Fibroblast of lung (primary cell): Measurements from ENCODE around the gene MSTN. TPM values are rescaled to one million over a fixed set of nuclear protein-coding genes. Genes with fewer than 3 reads are reported as not detected.
"Not testable (repeated sequence)": the region's sequence is repeated elsewhere in the genome, so short reads cannot be mapped to it uniquely, and the experiment has no call there.

ENCODE experiments used
- DNase-seq, 2 donors: peaks; one replicate each; pipeline versions ENCODE4 v3.0.0 to v3.0.0-alpha.2; 2010; ENCODE audit warnings: low read depth in 2 of 2
- H2AFZ ChIP-seq: 2 replicates; pipeline ENCODE4 v1.5.1; 2012; ENCODE audit warnings: low read length, control low read depth, inconsistent platforms
- H3K27ac ChIP-seq: 2 replicates; pipeline ENCODE4 v1.5.1; 2011; ENCODE audit warnings: low read length, control low read depth; ENCODE audit not compliant: insufficient read depth
- H3K27me3 ChIP-seq: 2 replicates; pipeline ENCODE4 v1.5.1; 2011; ENCODE audit warnings: mild to moderate bottlenecking, low read length; ENCODE audit not compliant: control insufficient read depth, insufficient read depth
- H3K36me3 ChIP-seq: 2 replicates; pipeline ENCODE4 v1.5.1; 2011; ENCODE audit warnings: low read length; ENCODE audit not compliant: control insufficient read depth, insufficient read depth
- H3K4me1 ChIP-seq: 2 replicates; pipeline ENCODE4 v1.5.1; 2011; ENCODE audit warnings: low read length; ENCODE audit not compliant: control insufficient read depth, insufficient read depth; ENCODE audit errors: extremely low read depth
- H3K4me2 ChIP-seq: 2 replicates; pipeline ENCODE4 v1.5.1; 2011; ENCODE audit warnings: low read length, control low read depth; ENCODE audit not compliant: insufficient read depth; ENCODE audit errors: extremely low read depth
- H3K4me3 ChIP-seq, 4 experiments: fragments of 200-600 bp in 1 of 4; sonication (generic) in 1 of 4; replicated peaks in 1 of 4; 2 replicates each; pipeline ENCODE4 v1.5.1; 2011 to 2016; ENCODE audit warnings: low read length in 4 of 4, low read depth in 3 of 4, mild to moderate bottlenecking in 3 of 4, control low read depth in 2 of 4, inconsistent platforms in 1 of 4, mixed read lengths in 1 of 4; ENCODE audit not compliant: insufficient read depth in 1 of 4; ENCODE audit errors: control extremely low read depth in 1 of 4
- H3K79me2 ChIP-seq: 2 replicates; pipeline ENCODE4 v1.5.1; 2012; ENCODE audit warnings: mild to moderate bottlenecking, low read length, inconsistent platforms; ENCODE audit not compliant: control insufficient read depth, insufficient read depth
- H3K9ac ChIP-seq: 2 replicates; pipeline ENCODE4 v1.5.1; 2011; ENCODE audit warnings: mild to moderate bottlenecking, low read length, control low read depth; ENCODE audit not compliant: insufficient read depth
- H3K9me3 ChIP-seq: 2 replicates; pipeline ENCODE4 v1.5.1; 2012; ENCODE audit warnings: low read depth, low read length; ENCODE audit not compliant: control insufficient read depth, insufficient read depth
- H4K20me1 ChIP-seq: 2 replicates; pipeline ENCODE4 v1.5.1; 2011; ENCODE audit warnings: low read length; ENCODE audit not compliant: control insufficient read depth, insufficient read depth; ENCODE audit errors: extremely low read depth
- CTCF ChIP-seq, 2 donors: IDR thresholded peaks in 1 of 2; conservative IDR thresholded peaks in 1 of 2; 1 replicate in 1 of 2; 2 replicates in 1 of 2; pipeline ENCODE4 v1.5.1; 2011 to 2012; ENCODE audit warnings: low read length in 2 of 2, control low read depth in 1 of 2, inconsistent platforms in 1 of 2, low read depth in 1 of 2, mild to moderate bottlenecking in 1 of 2
- EZH2 ChIP-seq: IDR thresholded peaks from 2 replicates; pipeline ENCODE4 v1.5.1; 2012; ENCODE audit warnings: low read length, control low read depth, mild to moderate bottlenecking; ENCODE audit errors: missing control alignments
- polyA plus RNA-seq, 2 donors: library from polyadenylated mRNA; depleted of rRNA in 1 of 2; stranded (reverse) in 1 of 2; unstranded in 1 of 2; fragments of >200 nt; gene quantifications; 2 replicates each; pipeline ENCODE4 v1.2.1, GENCODE V29; 2011 to 2012; ENCODE audit warnings: missing spikeins in 1 of 2
- total RNA-seq: library from RNA; depleted of rRNA; stranded (reverse); fragments of >200 nt; gene quantifications from 2 replicates; pipeline ENCODE4 v1.2.1, GENCODE V29; 2014

MSTN gene
- total and polyA plus RNA-seq, 2 donors (not counting 1 experiment from before 2014, with no cell fraction given), result 3.1 to 19.6 TPM

- Histone ChIP-seq H3K9ac (no peak overlapping the region), H3K4me3 (no peak overlapping the region), H3K4me1 (no peaks in the 10 kb centered on the region), H2AFZ (no peak overlapping the region), H4K20me1 (no peaks in the 10 kb centered on the region), H3K36me3 (no peaks in the 10 kb centered on the region), H3K27ac (no peak overlapping the region), H3K79me2 (no peaks in the 10 kb centered on the region), H3K27me3 (no peaks in the 10 kb centered on the region), H3K9me3 (no peaks in the 10 kb centered on the region), H3K4me2 (no peak overlapping the region)
- no peak for TF ChIP-seq EZH2
- TF ChIP-seq CTCF (conservative IDR thresholded peaks at IDR 0.05 in 1 of 2, IDR thresholded peaks at IDR 0.05 in 1 of 2; ENCODE audit: low read depth in 1 of 2, low read length in 2 of 2), result no peak
- no peak for DNase-seq
These were observed 26.5 kb downstream of the MSTN start for GRCh38 chr2:190036071-190036470.

GRCh38 chr2:190034417-190034816 lies 28.1 kb downstream of the MSTN start:
- H3K9ac ChIP-seq, H3K79me2 ChIP-seq, H3K4me1 ChIP-seq, H4K20me1 ChIP-seq, H3K4me2 ChIP-seq, H3K27ac ChIP-seq, H2AFZ ChIP-seq, H3K9me3 ChIP-seq, H3K27me3 ChIP-seq, H3K4me3 ChIP-seq, H3K36me3 ChIP-seq: not testable (repeated sequence)
- DNase-seq, result peak in 1 of 2 donors; percentile 10

GRCh38 chr2:190031969-190032618 lies 30.4 kb downstream of the MSTN start:
- Histone ChIP-seq H3K4me2 (no peak overlapping the region), H3K79me2 (no peaks in the 10 kb centered on the region), H2AFZ (no peak overlapping the region), H3K36me3 (no peaks in the 10 kb centered on the region), H4K20me1 (no peaks in the 10 kb centered on the region), H3K9me3 (no peaks in the 10 kb centered on the region), H3K27me3 (no peaks in the 10 kb centered on the region), H3K9ac (no peak overlapping the region), H3K27ac (no peak overlapping the region), H3K4me1 (no peaks in the 10 kb centered on the region), H3K4me3 (no peak overlapping the region)
- no peak for DNase-seq
- TF ChIP-seq CTCF (conservative IDR thresholded peaks at IDR 0.05 in 1 of 2, IDR thresholded peaks at IDR 0.05 in 1 of 2; ENCODE audit: low read depth in 1 of 2, low read length in 2 of 2) (no peak), EZH2 (no peak)
